NK-92 (cell line): ENCODE measurements around the gene ATP5MG.
"Not testable (repeated sequence)": the region's sequence is repeated elsewhere in the genome, so short reads cannot be mapped to it uniquely, and the experiment has no call there.

Source experiments
- DNase-seq: peaks from one replicate; lab custom pipeline; 2025; ENCODE audit not compliant: unreplicated experiment; lab: John Stamatoyannopoulos, UW

ATP5MG gene

GRCh38 chr11:118401151-118401879, at the start of gene ATP5MG:
TSS of gene ATP5MG (plus strand) at chr11:118401606. CDS start at chr11:118401666, 60 bp downstream.
- DNase-seq: peak; percentile 83

GRCh38 chr11:118353084-118353710, 48.2 kb upstream of the ATP5MG start:
- DNase-seq: no peak

GRCh38 chr11:118358071-118358470, 43.3 kb upstream of the ATP5MG start:
- DNase-seq: no peak

GRCh38 chr11:118359295-118359958, 42.0 kb upstream of the ATP5MG start, which contains the start of gene UBE4A:
TSS of gene UBE4A (plus strand) at chr11:118359600. CDS start at chr11:118365081, 5,481 bp downstream.
- peak; percentile 85 for DNase-seq

- DNase-seq: no peak
These were observed 36.3 kb upstream of the ATP5MG start for GRCh38 chr11:118364956-118365615.

GRCh38 chr11:118366287-118366686, 35.1 kb upstream of the ATP5MG start:
- DNase-seq: no peak

- DNase-seq: no peak
These were observed 30.6 kb upstream of the ATP5MG start for GRCh38 chr11:118370774-118371173.

- no peak for DNase-seq
These were observed 28.1 kb upstream of the ATP5MG start for GRCh38 chr11:118373263-118373662.

- no peak for DNase-seq
These were observed 27.5 kb upstream of the ATP5MG start for GRCh38 chr11:118373871-118374270.

GRCh38 chr11:118374729-118375128, 26.7 kb upstream of the ATP5MG start:
- no peak for DNase-seq

- no peak for DNase-seq
These were observed 25.4 kb upstream of the ATP5MG start for GRCh38 chr11:118375978-118376377.

GRCh38 chr11:118379497-118379896, 21.9 kb upstream of the ATP5MG start:
- no peak for DNase-seq

- no peak for DNase-seq
These were observed 20.8 kb upstream of the ATP5MG start for GRCh38 chr11:118380571-118380970.

GRCh38 chr11:118382954-118383353, 18.5 kb upstream of the ATP5MG start:
- no peak for DNase-seq

GRCh38 chr11:118383657-118384056, 17.7 kb upstream of the ATP5MG start:
- DNase-seq: no peak

- DNase-seq: no peak
These were observed 5.3 kb upstream of the ATP5MG start for GRCh38 chr11:118396097-118396501.

- DNase-seq: no peak
These were observed 4.0 kb upstream of the ATP5MG start for GRCh38 chr11:118397448-118397847.

- no peak for DNase-seq
These were observed 2.4 kb upstream of the ATP5MG start for GRCh38 chr11:118398791-118399559.

GRCh38 chr11:118401880-118402590, 629 bp downstream of the ATP5MG start:
- no peak for DNase-seq

GRCh38 chr11:118402594-118402993, 1.2 kb downstream of the ATP5MG start:
- DNase-seq: not testable (repeated sequence)
